Measurements from ENCODE around the gene SESN1. TPM values are rescaled to one million over a fixed set of nuclear protein-coding genes. Genes with fewer than 3 reads are reported as not detected.

Gene SESN1
- total and polyA plus RNA-seq, 10 donors, result 26.8 to 115 (median 59.6) TPM

- no peak overlapping the region for H3K4me3 ChIP-seq
- no peak for TF ChIP-seq POLR2A (IDR thresholded peaks at IDR 0.05)
- H3K9me3 ChIP-seq, result no peaks in the 10 kb centered on the region
- intact Hi-C loops (cut with DNase I; ENCODE audit: low total_unique reads), result no loop called here
- H3K27me3 ChIP-seq (replicated peaks in 1 of 7), result no peaks in the 10 kb centered on the region
- H3K36me3 ChIP-seq, result peaks cover 0 to 82% (median 45%) of the 10 kb centered on the region in 6 donors
- no peak for DNase-seq
- no peak overlapping the region for H3K27ac ChIP-seq
- WGBS, 5 donors, result 92 to 96% (median 93%) methylated on average over 5 of the region's 5 CpGs
- H3K4me1 ChIP-seq, result peaks cover 24 to 48% (median 34%) of the 10 kb centered on the region in 6 donors
Observed at GRCh38 chr6:108999428-108999827, 95.2 kb downstream of the SESN1 start.

GRCh38 chr6:108998485-108998884 lies 96.2 kb downstream of the SESN1 start:
- Histone ChIP-seq H3K9me3 (no peaks in the 10 kb centered on the region), H3K4me1 (peaks cover 19 to 39% (median 25%) of the 10 kb centered on the region in 6 donors), H3K27ac (no peak overlapping the region), H3K27me3 (replicated peaks in 1 of 7) (no peaks in the 10 kb centered on the region), H3K4me3 (no peak overlapping the region), H3K36me3 (peaks cover 0 to 92% (median 55%) of the 10 kb centered on the region in 6 donors)
- WGBS, 5 donors, result 93 to 97% (median 95%) methylated on average over 3 of the region's 3 CpGs
- no peak for DNase-seq
- intact Hi-C loops (cut with DNase I; ENCODE audit: low total_unique reads), result no loop called here
- TF ChIP-seq POLR2A (IDR thresholded peaks at IDR 0.05), result no peak
- TF ChIP-seq CTCF (IDR thresholded peaks at IDR 0.05 in 8 of 11, conservative IDR thresholded peaks at IDR 0.05 in 3 of 11), result no peak

- 88 to 100% (median 96%) methylated on average over 1 of the region's 1 CpG for WGBS, 5 donors
- H3K36me3 ChIP-seq, result peaks cover 0 to 100% (median 74%) of the 10 kb centered on the region in 6 donors
- TF ChIP-seq POLR2AphosphoS5 (IDR thresholded peaks at IDR 0.05), result no peak
Observed at GRCh38 chr6:108996208-108996607, 98.4 kb downstream of the SESN1 start.

GRCh38 chr6:108995296-108995695 lies 99.3 kb downstream of the SESN1 start:
- TF ChIP-seq POLR2AphosphoS5 (IDR thresholded peaks at IDR 0.05) (no peak), POLR2A (IDR thresholded peaks at IDR 0.05) (no peak), CTCF (IDR thresholded peaks at IDR 0.05 in 8 of 11, conservative IDR thresholded peaks at IDR 0.05 in 3 of 11) (no peak)
- no peak for DNase-seq
- H3K4me3 ChIP-seq, result no peak overlapping the region
- peaks cover 5 to 100% (median 80%) of the 10 kb centered on the region in 6 donors for H3K36me3 ChIP-seq
- H3K9me3 ChIP-seq, result no peaks in the 10 kb centered on the region
- no peak overlapping the region for H3K27ac ChIP-seq
- intact Hi-C loops (cut with DNase I; ENCODE audit: low total_unique reads), result no loop called here
- peaks cover 0 to 7% (median 0%) of the 10 kb centered on the region in 6 donors for H3K4me1 ChIP-seq
- no peaks in the 10 kb centered on the region for H3K27me3 ChIP-seq (replicated peaks in 1 of 7)

More at GRCh38 chr6:108996208-108996607, 98.4 kb downstream of the SESN1 start:
- no peaks in the 10 kb centered on the region for H3K9me3 ChIP-seq
- no peaks in the 10 kb centered on the region for H3K27me3 ChIP-seq (replicated peaks in 1 of 7)
- no peak overlapping the region for H3K4me3 ChIP-seq
- peaks cover under 1 to 16% (median 3%) of the 10 kb centered on the region in 6 donors for H3K4me1 ChIP-seq
- DNase-seq, result no peak
- no peak overlapping the region for H3K27ac ChIP-seq
- intact Hi-C loops (cut with DNase I; ENCODE audit: low total_unique reads), result no loop called here

- Histone ChIP-seq H3K36me3 (peaks cover 10 to 100% (median 80%) of the 10 kb centered on the region in 6 donors), H3K9me3 (no peaks in the 10 kb centered on the region), H3K4me3 (no peak overlapping the region), H3K27me3 (replicated peaks in 1 of 7) (no peaks in the 10 kb centered on the region), H3K27ac (no peak overlapping the region), H3K4me1 (no peaks in the 10 kb centered on the region)
- TF ChIP-seq POLR2AphosphoS5 (IDR thresholded peaks at IDR 0.05), result no peak
- TF ChIP-seq POLR2A (IDR thresholded peaks at IDR 0.05), result no peak
- TF ChIP-seq CTCF (IDR thresholded peaks at IDR 0.05 in 8 of 11, conservative IDR thresholded peaks at IDR 0.05 in 3 of 11), result no peak
- intact Hi-C loops (cut with DNase I; ENCODE audit: low total_unique reads), result no loop called here
- 92 to 97% (median 95%) methylated on average over 3 of the region's 3 CpGs for WGBS, 5 donors
- no peak for DNase-seq
Observed at GRCh38 chr6:108993876-108994275, 100.8 kb downstream of the SESN1 start.
